Cardiac fibroblast (primary cell): ENCODE results near the gene CENPM.

Source experiments
- DNase-seq, 2 donors: peaks; one replicate each; pipeline versions ENCODE4 v3.0.0 to v3.0.0-alpha.2; 2010; ENCODE audit warnings: low read depth in 2 of 2
- H3K4me3 ChIP-seq, 2 donors: replicated peaks in 1 of 2; 1 replicate in 1 of 2; 2 replicates in 1 of 2; pipeline ENCODE4 v1.5.1; 2011; ENCODE audit warnings: low read depth in 2 of 2, low read length in 2 of 2, mild to moderate bottlenecking in 2 of 2, moderate library complexity in 1 of 2
- CTCF ChIP-seq: IDR thresholded peaks from one replicate; pipeline ENCODE4 v1.5.1; 2011; ENCODE audit warnings: low read depth, mild to moderate bottlenecking, low read length, inconsistent platforms

CENPM gene

DNA sequence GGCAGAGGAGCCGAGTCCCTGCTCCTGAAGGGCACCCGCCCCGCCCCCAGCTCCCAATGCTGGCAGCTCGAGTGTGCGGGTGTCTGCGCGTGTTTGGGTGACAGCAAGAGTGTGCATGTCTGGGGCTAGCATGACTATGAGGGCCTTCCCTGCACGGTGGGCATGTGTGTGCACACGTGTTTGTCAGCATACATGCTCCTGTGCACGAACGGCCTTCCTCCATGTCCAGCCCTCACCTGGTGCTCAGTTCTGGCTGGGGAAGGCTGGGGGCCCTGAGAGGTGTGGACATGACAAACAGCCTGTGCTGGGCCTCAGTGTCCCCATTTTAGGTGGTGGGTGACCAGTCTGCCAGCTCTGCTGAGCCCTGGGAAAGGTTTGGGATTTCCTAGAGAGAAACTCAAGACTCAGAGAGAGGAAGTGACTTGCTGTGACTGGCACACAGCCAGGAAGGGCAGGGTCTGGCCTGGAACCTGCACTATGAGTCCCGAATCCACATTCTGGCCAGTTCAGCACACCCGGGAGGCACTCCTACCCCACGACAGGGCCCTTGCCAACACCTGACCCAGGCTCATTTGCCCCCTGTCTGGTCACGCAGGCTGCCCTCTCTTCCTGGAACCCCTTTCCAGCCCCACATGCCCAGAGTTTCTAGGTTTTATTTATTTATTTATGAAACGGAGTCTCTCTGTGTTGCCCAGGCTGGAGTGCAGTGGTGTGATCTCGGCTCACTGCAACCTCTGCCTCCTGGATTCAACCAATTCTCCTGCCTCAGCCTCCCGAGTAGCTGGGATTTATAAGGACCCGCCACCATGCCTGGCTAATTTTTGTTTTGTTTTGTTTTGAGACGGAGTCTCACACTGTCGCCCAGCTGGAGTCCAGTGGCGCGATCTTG, 28.8 kb downstream of the CENPM start:
- TF ChIP-seq CTCF, result no peak
- no peak overlapping the region for H3K4me3 ChIP-seq

DNA sequence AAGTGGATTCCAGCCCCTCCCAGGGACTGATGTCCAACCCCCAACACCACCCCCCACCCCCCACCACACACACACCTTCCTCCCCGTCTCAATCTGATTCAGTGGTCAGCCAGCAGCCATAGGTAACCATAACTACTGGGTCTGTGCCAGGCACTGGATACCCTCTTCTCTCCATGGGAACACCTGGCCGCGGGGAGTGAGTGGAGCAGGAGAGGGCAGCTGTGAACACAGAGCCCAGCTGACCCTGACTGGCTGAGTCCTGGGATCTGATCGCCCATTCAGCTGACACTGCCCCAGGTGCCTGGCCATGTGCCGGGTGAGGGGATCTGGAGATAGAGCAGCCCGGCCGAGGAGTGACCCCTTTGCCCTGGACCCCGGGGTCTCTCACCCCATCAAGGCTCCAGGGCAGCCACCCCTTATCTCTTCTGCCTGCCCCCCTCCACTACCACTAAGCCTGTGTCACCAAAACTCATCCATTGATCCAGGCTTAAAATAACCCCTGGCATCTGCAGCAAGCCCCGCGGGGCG, 29.5 kb downstream of the CENPM start:
- no peak for TF ChIP-seq CTCF
- no peak for DNase-seq
- no peak overlapping the region for H3K4me3 ChIP-seq

More for the DNA sequence above, 28.8 kb downstream of the CENPM start:
- DNase-seq, result peak; percentile 68 to 76

DNA sequence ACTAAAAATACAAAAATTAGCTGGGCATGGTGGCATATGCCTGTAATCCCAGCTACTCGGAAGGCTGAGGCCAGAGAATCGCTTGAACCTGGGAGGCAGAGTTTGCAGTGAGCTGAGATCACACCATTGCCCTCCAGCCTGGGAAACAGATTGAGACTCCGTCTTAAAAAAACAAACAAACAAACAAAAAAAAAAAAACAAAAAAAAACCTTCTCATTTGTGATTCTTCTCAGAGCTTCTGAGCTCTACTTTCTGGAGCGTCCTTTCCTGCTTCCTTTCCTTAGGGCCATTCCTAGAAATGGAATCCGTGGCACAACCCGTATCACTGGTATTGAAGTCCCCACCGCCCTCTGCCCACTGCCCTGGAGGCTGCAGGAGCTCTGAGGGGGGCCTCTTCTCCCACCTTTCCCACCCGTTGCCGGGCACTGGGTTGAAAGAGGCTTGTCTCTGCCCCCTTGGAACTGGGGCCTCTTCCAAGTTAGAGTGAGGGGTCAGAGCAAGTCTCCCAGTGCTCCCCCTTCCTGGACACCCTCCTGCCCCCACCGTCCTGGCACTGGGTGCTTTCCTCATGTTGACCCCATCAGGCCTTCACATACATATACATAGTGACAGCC, 30.1 kb downstream of the CENPM start:
- H3K4me3 ChIP-seq, result no peak overlapping the region
- TF ChIP-seq CTCF, result no peak
- DNase-seq, result no peak

- DNase-seq, result no peak
- no peak overlapping the region for H3K4me3 ChIP-seq
- no peak for TF ChIP-seq CTCF
Measured at GRCh38 chr22:41915786-41916493, 31.0 kb downstream of the CENPM start.

DNA sequence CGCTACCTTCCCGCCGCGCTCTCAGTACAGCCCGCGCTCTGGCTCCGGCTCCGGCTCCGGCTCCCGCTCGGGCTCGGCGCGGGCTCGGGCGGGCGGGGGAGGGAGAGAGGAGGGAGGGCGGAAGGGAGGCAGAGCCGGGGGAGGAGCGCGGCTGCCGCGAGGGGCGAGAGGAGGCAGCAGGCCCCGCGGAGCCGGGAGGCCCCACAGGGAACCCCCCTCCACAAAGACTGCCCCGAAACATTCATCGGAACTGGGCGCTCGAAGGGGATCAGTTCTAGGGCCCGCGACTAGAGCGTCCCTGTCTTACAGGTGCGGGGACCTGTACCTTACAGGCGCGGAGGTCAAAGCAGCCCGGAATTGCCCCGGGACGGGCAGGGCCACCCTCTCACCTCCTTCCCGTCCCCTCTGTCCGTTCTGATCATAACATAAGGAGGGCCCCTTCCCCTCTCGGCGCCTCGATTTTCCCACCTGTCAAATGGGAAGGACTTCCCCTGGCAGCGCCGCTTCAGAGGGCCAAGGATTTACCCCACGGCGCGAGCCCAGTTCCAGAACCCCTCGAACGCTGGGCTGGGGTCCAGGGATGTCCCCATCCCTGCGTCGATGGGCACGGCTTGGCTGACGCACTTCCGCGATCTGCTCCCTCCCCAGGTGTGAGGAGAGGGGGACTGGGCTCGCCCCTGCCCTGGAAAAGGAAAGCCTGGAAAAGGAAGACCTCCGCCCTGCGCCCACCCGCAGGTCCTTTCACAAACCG, 31.7 kb downstream of the CENPM start, which contains the start of gene SHISA8:
TSS of gene SHISA8 (minus strand) at position 40 of the 751 bp plus-strand sequence. CDS start 407 bp downstream, outside the sequence.
- no peak within 1 kb of the TSS for H3K4me3 ChIP-seq
- peak in 1 of 2 donors; percentile 56 for DNase-seq
- no peak for TF ChIP-seq CTCF

GRCh38 chr22:41914611-41915034, 32.3 kb downstream of the CENPM start:
- DNase-seq, result no peak
- no peak for TF ChIP-seq CTCF
- H3K4me3 ChIP-seq, result no peak overlapping the region
